PC-3 (cell line): ENCODE data around the gene MGARP. TPM values are rescaled to one million over a fixed set of nuclear protein-coding genes. Genes with fewer than 3 reads are reported as not detected.
"Not testable (repeated sequence)": the region's sequence is repeated elsewhere in the genome, so short reads cannot be mapped to it uniquely, and the experiment has no call there.

Experiments
- ATAC-seq: fragments of 200-7000 bp; cut with Tn5 transposase; 2 replicates; pipeline ENCODE4 v1.9.1; 2020; ENCODE audit warnings: mild to moderate bottlenecking, moderate library complexity
- BruUV-seq: library from RNA; stranded (reverse); fragments of 400-500 nt; replicated peaks from 2 replicates; lab custom pipeline; 2021; lab: Mats Ljungman, UMichigan
- CTCF ChIA-PET: fragments of 300-600 bp; sonication (Branson Sonifier 250); formaldehyde crosslinking; loops from one replicate; lab custom pipeline; 2022; ENCODE audit warnings: antibody characterized with exemption; lab: Charles Lee
- POLR2A ChIA-PET: fragments of 300-600 bp; sonication (Branson Sonifier 250); formaldehyde crosslinking; loops from one replicate; lab custom pipeline; 2022; ENCODE audit warnings: antibody characterized with exemption; ENCODE audit not compliant: unreplicated experiment; lab: Charles Lee
- DNase-seq: peaks from one replicate; pipeline ENCODE4 v3.0.0-alpha.2; 2015
- H2AFZ ChIP-seq: fragments of 300-600 bp; sonication (generic); 2 replicates; pipeline ENCODE4 v1.6.0; 2016; ENCODE audit warnings: antibody characterized with exemption, low read length
- H3F3A ChIP-seq: fragments of 300-600 bp; sonication (generic); one replicate; pipeline ENCODE4 v1.6.0; 2017; ENCODE audit warnings: antibody characterized with exemption, low read length, control low read depth, mild to moderate bottlenecking; ENCODE audit not compliant: unreplicated experiment
- H3K27ac ChIP-seq: fragments of 300-600 bp; sonication (generic); 2 replicates; pipeline ENCODE4 v1.5.1; 2016; ENCODE audit warnings: mild to moderate bottlenecking, low read length
- H3K27me3 ChIP-seq: fragments of 300-600 bp; sonication (generic); 2 replicates; pipeline ENCODE4 v1.6.1; 2016; ENCODE audit warnings: low read length, mixed read lengths
- H3K36me3 ChIP-seq: fragments of 300-600 bp; sonication (generic); 2 replicates; pipeline ENCODE4 v1.6.1; 2016; ENCODE audit warnings: low read depth, mixed run types, low read length, mixed read lengths
- H3K4me1 ChIP-seq: fragments of 300-600 bp; sonication (generic); 2 replicates; pipeline ENCODE4 v1.5.1; 2016; ENCODE audit warnings: low read length; ENCODE audit not compliant: insufficient read depth
- H3K4me2 ChIP-seq: fragments of 300-600 bp; sonication (generic); 2 replicates; pipeline ENCODE4 v1.6.0; 2016; ENCODE audit warnings: low read length
- H3K4me3 ChIP-seq: fragments of 300-600 bp; sonication (generic); 2 replicates; pipeline ENCODE4 v1.5.1; 2016; ENCODE audit warnings: mild to moderate bottlenecking, low read length, mixed read lengths
- H3K79me2 ChIP-seq: fragments of 300-600 bp; sonication (generic); 2 replicates; pipeline ENCODE4 v1.6.1; 2017; ENCODE audit warnings: low read length, mixed read lengths
- H3K9ac ChIP-seq: fragments of 300-600 bp; sonication (generic); 2 replicates; pipeline ENCODE4 v1.6.0; 2016; ENCODE audit warnings: mild to moderate bottlenecking, low read length
- H3K9me2 ChIP-seq: fragments of 300-600 bp; sonication (generic); replicated peaks from 2 replicates; pipeline ENCODE4 v1.6.1; 2016; ENCODE audit warnings: mixed run types, low read length, mixed read lengths
- H3K9me3 ChIP-seq: fragments of 300-600 bp; sonication (generic); 2 replicates; pipeline ENCODE4 v1.6.1; 2016; ENCODE audit warnings: low read length, mixed read lengths
- H4K20me1 ChIP-seq: fragments of 300-600 bp; sonication (generic); 2 replicates; pipeline ENCODE4 v1.6.1; 2016; ENCODE audit warnings: low read length, mixed read lengths
- CTCF ChIP-seq: fragments of 300-600 bp; sonication (generic); conservative IDR thresholded peaks from 2 replicates; pipeline ENCODE4 v1.5.1; 2017; ENCODE audit warnings: antibody characterized with exemption, low read depth, mild to moderate bottlenecking, low read length
- EZH2 ChIP-seq: fragments of 300-600 bp; sonication (generic); IDR thresholded peaks from one replicate; pipeline ENCODE4 v1.6.1; 2017; ENCODE audit warnings: antibody characterized with exemption, mild to moderate bottlenecking, low read length; ENCODE audit not compliant: unreplicated experiment
- EZH2phosphoT487 ChIP-seq: fragments of 300-600 bp; sonication (generic); IDR thresholded peaks from 2 replicates; pipeline ENCODE4 v1.6.1; 2018; ENCODE audit warnings: mild to moderate bottlenecking, antibody characterized with exemption, low read length, borderline replicate concordance
- intact Hi-C: fragments of 100-400 bp; cut with micrococcal nuclease; formaldehyde crosslinking; loops from 2 replicates; pipeline ENCODE4 v1.9.0; 2023
- total RNA-seq: library from RNA; depleted of rRNA; stranded (reverse); fragments of >200 nt; gene quantifications from 2 replicates; pipeline ENCODE4 v1.2.3, GENCODE V29; 2014

MGARP gene
- total RNA-seq, 1 experiment from 2014 or later = 0.33 TPM

GRCh38 chr4:139266208-139266582, 13.8 kb downstream of the MGARP start:
- Histone ChIP-seq H2AFZ (no peak overlapping the region), H4K20me1 (no peaks in the 10 kb centered on the region), H3K9me2 (no peaks in the 10 kb centered on the region), H3K4me3 (no peak overlapping the region), H3K9ac (no peak overlapping the region), H3K9me3 (no peaks in the 10 kb centered on the region), H3K4me2 (no peak overlapping the region), H3K27ac (no peak overlapping the region), H3K27me3 (no peaks in the 10 kb centered on the region), H3F3A (no peaks in the 10 kb centered on the region), H3K79me2 (no peaks in the 10 kb centered on the region), H3K36me3 (no peaks in the 10 kb centered on the region), H3K4me1 (peaks cover 14% of the 10 kb centered on the region)
- intact Hi-C loops = no loop called here
- POLR2A ChIA-PET = no interaction called here
- no TSS peak for BruUV-seq
- TF ChIP-seq EZH2 (no peak), EZH2phosphoT487 (no peak), CTCF (no peak)
- ATAC-seq (no peak), DNase-seq (no peak)
- CTCF ChIA-PET = no interaction called here

GRCh38 chr4:139265654-139266053, 14.4 kb downstream of the MGARP start:
- Histone ChIP-seq H3K79me2 (no peaks in the 10 kb centered on the region), H3K9me3 (no peaks in the 10 kb centered on the region), H3F3A (no peaks in the 10 kb centered on the region), H3K4me3 (no peak overlapping the region), H3K9ac (no peak overlapping the region), H3K4me1 (peaks cover 14% of the 10 kb centered on the region), H3K4me2 (no peak overlapping the region), H3K27ac (no peak overlapping the region), H4K20me1 (no peaks in the 10 kb centered on the region), H3K9me2 (no peaks in the 10 kb centered on the region), H3K27me3 (no peaks in the 10 kb centered on the region), H3K36me3 (no peaks in the 10 kb centered on the region), H2AFZ (no peak overlapping the region)
- ATAC-seq = no peak
- intact Hi-C loops = no loop called here
- CTCF ChIA-PET = no interaction called here
- TF ChIP-seq CTCF (no peak), EZH2phosphoT487 (no peak), EZH2 (no peak)
- no TSS peak for BruUV-seq
- POLR2A ChIA-PET = no interaction called here
- no peak for DNase-seq

- Histone ChIP-seq H4K20me1 (no peaks in the 10 kb centered on the region), H3K9ac (no peak overlapping the region), H3K27ac (no peak overlapping the region), H3K79me2 (no peaks in the 10 kb centered on the region), H3K4me2 (no peak overlapping the region), H3K4me3 (no peak overlapping the region), H3K27me3 (no peaks in the 10 kb centered on the region), H3K9me3 (no peaks in the 10 kb centered on the region), H3F3A (no peaks in the 10 kb centered on the region), H3K9me2 (no peaks in the 10 kb centered on the region), H3K36me3 (no peaks in the 10 kb centered on the region), H2AFZ (no peak overlapping the region), H3K4me1 (no peaks in the 10 kb centered on the region)
- TF ChIP-seq EZH2 = no peak
- no peak for TF ChIP-seq CTCF
- TF ChIP-seq EZH2phosphoT487 = no peak
- BruUV-seq = no TSS peak
- intact Hi-C loops = no loop called here
- ChIA-PET CTCF (no interaction called here), POLR2A (no interaction called here)
- ATAC-seq = no peak
- no peak for DNase-seq
Observed at GRCh38 chr4:139256349-139256748, 23.7 kb downstream of the MGARP start.

GRCh38 chr4:139255581-139255980, 24.4 kb downstream of the MGARP start:
- POLR2A ChIA-PET = not testable (repeated sequence)

More at GRCh38 chr4:139255581-139255980, 24.4 kb downstream of the MGARP start:
- H3K27me3 ChIP-seq, H3K9me2 ChIP-seq, H3K4me1 ChIP-seq, ATAC-seq, H3F3A ChIP-seq, H3K36me3 ChIP-seq, CTCF ChIA-PET, H2AFZ ChIP-seq, H4K20me1 ChIP-seq, DNase-seq, H3K27ac ChIP-seq, H3K4me2 ChIP-seq, H3K9ac ChIP-seq, H3K4me3 ChIP-seq, intact Hi-C loops, H3K79me2 ChIP-seq, BruUV-seq, H3K9me3 ChIP-seq: not testable (repeated sequence)
